GM18867 (cell line): ENCODE data around the gene TNKS2.
"Not testable (repeated sequence)": the region's sequence is repeated elsewhere in the genome, so short reads cannot be mapped to it uniquely, and the experiment has no call there.

Source experiments
- ATAC-seq: cut with Tn5 transposase; IDR thresholded peaks from one replicate; pipeline ENCODE4 v1.9.1; 2021; ENCODE audit warnings: mild to moderate bottlenecking, moderate library complexity; ENCODE audit not compliant: unreplicated experiment

TNKS2 gene

GRCh38 chr10:91864744-91865143 is 66.5 kb downstream of the TNKS2 start:
- ATAC-seq, result no peak

- no peak for ATAC-seq
Observed at GRCh38 chr10:91865562-91866081, 67.4 kb downstream of the TNKS2 start.

GRCh38 chr10:91875156-91875555 is 76.9 kb downstream of the TNKS2 start:
- ATAC-seq, result no peak

GRCh38 chr10:91875779-91876178 is 77.6 kb downstream of the TNKS2 start:
- ATAC-seq, result no peak

GRCh38 chr10:91879515-91880170 is 81.4 kb downstream of the TNKS2 start:
- ATAC-seq, result no peak

- no peak for ATAC-seq
Observed at GRCh38 chr10:91880310-91880709, 82.1 kb downstream of the TNKS2 start.

GRCh38 chr10:91883549-91884444 is 85.6 kb downstream of the TNKS2 start:
- ATAC-seq, result no peak

GRCh38 chr10:91884536-91884935 is 86.3 kb downstream of the TNKS2 start:
- ATAC-seq, result no peak

GRCh38 chr10:91885362-91886079 is 87.3 kb downstream of the TNKS2 start:
- ATAC-seq, result no peak

- ATAC-seq, result no peak
Observed at GRCh38 chr10:91886954-91887271, 88.7 kb downstream of the TNKS2 start.

- no peak for ATAC-seq
Observed at GRCh38 chr10:91887272-91888076, 89.2 kb downstream of the TNKS2 start.

- ATAC-seq, result no peak
Observed at GRCh38 chr10:91891125-91892001, 93.1 kb downstream of the TNKS2 start.

GRCh38 chr10:91893051-91893450 is 94.8 kb downstream of the TNKS2 start:
- no peak for ATAC-seq

GRCh38 chr10:91894261-91894685 is 96.0 kb downstream of the TNKS2 start:
- ATAC-seq, result not testable (repeated sequence)

GRCh38 chr10:91896212-91896756 is 98.1 kb downstream of the TNKS2 start:
- ATAC-seq, result no peak

- no peak for ATAC-seq
Observed at GRCh38 chr10:91897421-91897820, 99.2 kb downstream of the TNKS2 start.

- no peak for ATAC-seq
Observed at GRCh38 chr10:91901784-91902677, 103.8 kb downstream of the TNKS2 start.

- no peak for ATAC-seq
Observed at GRCh38 chr10:91907033-91907594, 108.9 kb downstream of the TNKS2 start.
